Measurements from ENCODE around the gene CCDC13.

DNA sequence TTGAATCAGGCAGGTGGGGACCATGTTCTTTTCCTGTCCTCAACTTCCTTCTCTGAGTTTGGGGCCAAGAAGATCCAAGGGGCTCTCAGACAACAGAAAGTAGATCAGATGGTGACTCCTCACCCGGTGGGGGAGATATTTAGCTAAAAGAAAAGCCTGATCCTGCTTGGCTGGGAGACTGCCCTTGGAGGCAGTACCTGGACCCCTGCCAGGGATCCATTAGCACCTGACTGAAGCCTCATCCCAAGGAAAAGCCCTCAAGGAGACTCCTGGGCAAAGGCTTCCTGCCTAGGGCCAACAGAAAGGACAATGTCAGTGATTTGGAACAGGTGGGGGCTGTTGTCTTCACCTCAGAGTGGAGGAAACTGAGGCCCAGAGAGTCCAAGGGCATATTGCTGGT is 37.0 kb downstream of the CCDC13 start:
- TF ChIP-seq, protein P1, sequence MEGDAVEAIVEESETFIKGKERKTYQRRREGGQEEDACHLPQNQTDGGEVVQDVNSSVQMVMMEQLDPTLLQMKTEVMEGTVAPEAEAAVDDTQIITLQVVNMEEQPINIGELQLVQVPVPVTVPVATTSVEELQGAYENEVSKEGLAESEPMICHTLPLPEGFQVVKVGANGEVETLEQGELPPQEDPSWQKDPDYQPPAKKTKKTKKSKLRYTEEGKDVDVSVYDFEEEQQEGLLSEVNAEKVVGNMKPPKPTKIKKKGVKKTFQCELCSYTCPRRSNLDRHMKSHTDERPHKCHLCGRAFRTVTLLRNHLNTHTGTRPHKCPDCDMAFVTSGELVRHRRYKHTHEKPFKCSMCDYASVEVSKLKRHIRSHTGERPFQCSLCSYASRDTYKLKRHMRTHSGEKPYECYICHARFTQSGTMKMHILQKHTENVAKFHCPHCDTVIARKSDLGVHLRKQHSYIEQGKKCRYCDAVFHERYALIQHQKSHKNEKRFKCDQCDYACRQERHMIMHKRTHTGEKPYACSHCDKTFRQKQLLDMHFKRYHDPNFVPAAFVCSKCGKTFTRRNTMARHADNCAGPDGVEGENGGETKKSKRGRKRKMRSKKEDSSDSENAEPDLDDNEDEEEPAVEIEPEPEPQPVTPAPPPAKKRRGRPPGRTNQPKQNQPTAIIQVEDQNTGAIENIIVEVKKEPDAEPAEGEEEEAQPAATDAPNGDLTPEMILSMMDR (IDR thresholded peaks at IDR 0.05): no peak
- TF ChIP-seq FOXJ3 (CRISPR knock-in tag; IDR thresholded peaks at IDR 0.05; ENCODE audit: borderline replicate concordance) (no peak), KAT7 (CRISPR knock-in tag; IDR thresholded peaks at IDR 0.05; ENCODE audit: borderline replicate concordance) (no peak), RELA (CRISPR knock-in tag; IDR thresholded peaks at IDR 0.05; ENCODE audit: borderline replicate concordance) (no peak), JAZF1 (CRISPR knock-in tag; IDR thresholded peaks at IDR 0.05) (no peak)
- TF ChIP-seq, protein P2, sequence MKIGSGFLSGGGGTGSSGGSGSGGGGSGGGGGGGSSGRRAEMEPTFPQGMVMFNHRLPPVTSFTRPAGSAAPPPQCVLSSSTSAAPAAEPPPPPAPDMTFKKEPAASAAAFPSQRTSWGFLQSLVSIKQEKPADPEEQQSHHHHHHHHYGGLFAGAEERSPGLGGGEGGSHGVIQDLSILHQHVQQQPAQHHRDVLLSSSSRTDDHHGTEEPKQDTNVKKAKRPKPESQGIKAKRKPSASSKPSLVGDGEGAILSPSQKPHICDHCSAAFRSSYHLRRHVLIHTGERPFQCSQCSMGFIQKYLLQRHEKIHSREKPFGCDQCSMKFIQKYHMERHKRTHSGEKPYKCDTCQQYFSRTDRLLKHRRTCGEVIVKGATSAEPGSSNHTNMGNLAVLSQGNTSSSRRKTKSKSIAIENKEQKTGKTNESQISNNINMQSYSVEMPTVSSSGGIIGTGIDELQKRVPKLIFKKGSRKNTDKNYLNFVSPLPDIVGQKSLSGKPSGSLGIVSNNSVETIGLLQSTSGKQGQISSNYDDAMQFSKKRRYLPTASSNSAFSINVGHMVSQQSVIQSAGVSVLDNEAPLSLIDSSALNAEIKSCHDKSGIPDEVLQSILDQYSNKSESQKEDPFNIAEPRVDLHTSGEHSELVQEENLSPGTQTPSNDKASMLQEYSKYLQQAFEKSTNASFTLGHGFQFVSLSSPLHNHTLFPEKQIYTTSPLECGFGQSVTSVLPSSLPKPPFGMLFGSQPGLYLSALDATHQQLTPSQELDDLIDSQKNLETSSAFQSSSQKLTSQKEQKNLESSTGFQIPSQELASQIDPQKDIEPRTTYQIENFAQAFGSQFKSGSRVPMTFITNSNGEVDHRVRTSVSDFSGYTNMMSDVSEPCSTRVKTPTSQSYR (CRISPR knock-in tag; IDR thresholded peaks at IDR 0.05): no peak
- TF ChIP-seq, protein P3, sequence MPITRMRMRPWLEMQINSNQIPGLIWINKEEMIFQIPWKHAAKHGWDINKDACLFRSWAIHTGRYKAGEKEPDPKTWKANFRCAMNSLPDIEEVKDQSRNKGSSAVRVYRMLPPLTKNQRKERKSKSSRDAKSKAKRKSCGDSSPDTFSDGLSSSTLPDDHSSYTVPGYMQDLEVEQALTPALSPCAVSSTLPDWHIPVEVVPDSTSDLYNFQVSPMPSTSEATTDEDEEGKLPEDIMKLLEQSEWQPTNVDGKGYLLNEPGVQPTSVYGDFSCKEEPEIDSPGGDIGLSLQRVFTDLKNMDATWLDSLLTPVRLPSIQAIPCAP (CRISPR knock-in tag; IDR thresholded peaks at IDR 0.05): no peak
- TF ChIP-seq, protein P4, sequence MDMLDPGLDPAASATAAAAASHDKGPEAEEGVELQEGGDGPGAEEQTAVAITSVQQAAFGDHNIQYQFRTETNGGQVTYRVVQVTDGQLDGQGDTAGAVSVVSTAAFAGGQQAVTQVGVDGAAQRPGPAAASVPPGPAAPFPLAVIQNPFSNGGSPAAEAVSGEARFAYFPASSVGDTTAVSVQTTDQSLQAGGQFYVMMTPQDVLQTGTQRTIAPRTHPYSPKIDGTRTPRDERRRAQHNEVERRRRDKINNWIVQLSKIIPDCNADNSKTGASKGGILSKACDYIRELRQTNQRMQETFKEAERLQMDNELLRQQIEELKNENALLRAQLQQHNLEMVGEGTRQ (CRISPR knock-in tag; IDR thresholded peaks at IDR 0.05): no peak

Measured in WTC11 (cell line).